K562 (cell line): Measurements from ENCODE around the gene KLK2. TPM values are rescaled to one million over a fixed set of nuclear protein-coding genes. Genes with fewer than 3 reads are reported as not detected.

Experiments used
- ATAC-seq: fragments of 200-7000 bp; cut with Tn5 transposase; 3 replicates; pipeline ENCODE4 v1.9.1; 2020; ENCODE audit warnings: moderate library complexity
- BruUV-seq: library from RNA; stranded (reverse); fragments of 400-500 nt; replicated peaks from 2 replicates; lab custom pipeline; 2021; lab: Mats Ljungman, UMichigan
- CTCF ChIA-PET: fragments of 300-600 bp; formaldehyde crosslinking; extraction: SDS; loops from one replicate; lab custom pipeline; 2021; ENCODE audit warnings: low intra/inter-chr PET ratio; lab: Yijun Ruan, JAX
- POLR2A ChIA-PET: fragments of 300-600, 350-650 bp; sonication (Branson Sonifier 250); formaldehyde crosslinking; extraction: SDS; loops from one replicate; lab custom pipeline; 2021; ENCODE audit warnings: antibody characterized with exemption, inconsistent platforms; lab: Yijun Ruan, JAX
- DNase-seq, 4 experiments: peaks; one replicate each; pipeline versions ENCODE4 v3.0.0 to v3.0.0-alpha.2; 2011 to 2018; ENCODE audit warnings: low spot score in 3 of 4, mixed read lengths in 3 of 4; ENCODE audit errors: extremely low read depth in 1 of 4
- FAIRE-seq: peaks from 2 replicates; lab custom pipeline; 2011; peaks lifted over from hg19 to GRCh38; lab: Jason Lieb, UNC
- H2AFZ ChIP-seq: 2 replicates; pipeline ENCODE4 v1.6.0; 2011; ENCODE audit warnings: low read depth, low read length, control low read depth, inconsistent platforms
- H3K27ac ChIP-seq: fragments of 200-600 bp; 3 replicates; pipeline ENCODE4 v1.8.0; 2011; ENCODE audit warnings: low read depth, mild to moderate bottlenecking, control low read depth, inconsistent platforms, low read length, moderate library complexity, mixed read lengths; ENCODE audit errors: extremely low read depth
- H3K27me3 ChIP-seq, 2 experiments: fragments of 300-600 bp in 1 of 2; 2 replicates in 1 of 2; 3 replicates in 1 of 2; pipeline versions ENCODE4 v1.6.0 to v1.8.0; 2011; ENCODE audit warnings: inconsistent platforms in 2 of 2, low read length in 2 of 2, mild to moderate bottlenecking in 1 of 2, mixed read lengths in 1 of 2, moderate library complexity in 1 of 2; ENCODE audit not compliant: control insufficient read depth in 2 of 2, insufficient read depth in 2 of 2
- H3K36me3 ChIP-seq: fragments of 300-600 bp; 3 replicates; pipeline ENCODE4 v1.8.0; 2011; ENCODE audit warnings: mild to moderate bottlenecking, low read length, inconsistent platforms; ENCODE audit not compliant: control insufficient read depth, insufficient read depth
- H3K4me1 ChIP-seq, 2 experiments: fragments of 200-600 bp in 1 of 2; replicated peaks in 1 of 2; 2 replicates in 1 of 2; 3 replicates in 1 of 2; pipeline versions ENCODE4 v1.5.1 to v1.8.0; 2011; ENCODE audit warnings: inconsistent platforms in 2 of 2, low read length in 2 of 2, mild to moderate bottlenecking in 1 of 2, mixed read lengths in 1 of 2, moderate library complexity in 1 of 2; ENCODE audit not compliant: control insufficient read depth in 2 of 2, insufficient read depth in 2 of 2
- H3K4me2 ChIP-seq: 2 replicates; pipeline ENCODE4 v1.6.1; 2011; ENCODE audit warnings: low read length, control low read depth, inconsistent platforms, mixed read lengths; ENCODE audit not compliant: insufficient read depth
- H3K4me3 ChIP-seq: fragments of 200-600 bp; sonication (generic), shearing (Covaris generic); 2 replicates; pipeline ENCODE4 v1.5.1; 2016; ENCODE audit warnings: control low read depth, inconsistent platforms
- H3K79me2 ChIP-seq: fragments of 200-600 bp; 3 replicates; pipeline ENCODE4 v1.8.0; 2011; ENCODE audit warnings: low read length, inconsistent platforms; ENCODE audit not compliant: control insufficient read depth, insufficient read depth
- H3K9ac ChIP-seq, 2 experiments: 2 replicates each; pipeline versions ENCODE4 v1.6.0 to v1.6.1; 2011; ENCODE audit warnings: low read depth in 2 of 2, low read length in 2 of 2, control low read depth in 1 of 2, inconsistent platforms in 1 of 2, mild to moderate bottlenecking in 1 of 2, mixed read lengths in 1 of 2; ENCODE audit not compliant: insufficient read depth in 1 of 2
- H3K9me1 ChIP-seq: one replicate; pipeline ENCODE4 v1.6.0; 2011; ENCODE audit warnings: inconsistent platforms, mild to moderate bottlenecking, low read length, moderate library complexity; ENCODE audit not compliant: control insufficient read depth, insufficient read depth
- H3K9me3 ChIP-seq: replicated peaks from 2 replicates; pipeline ENCODE4 v1.5.1; 2011; ENCODE audit warnings: low read depth, low read length, inconsistent platforms; ENCODE audit not compliant: control insufficient read depth, insufficient read depth
- H4K20me1 ChIP-seq: replicated peaks from 2 replicates; pipeline ENCODE4 v1.6.1; 2011; ENCODE audit warnings: low read length, inconsistent platforms, mixed read lengths; ENCODE audit not compliant: control insufficient read depth, insufficient read depth
- CREB1 ChIP-seq, 2 experiments: sonication (generic) in 1 of 2; formaldehyde crosslinking in 1 of 2; IDR thresholded peaks; 2 replicates each; pipeline versions ENCODE4 v1.6.1 to v1.8.0; 2012 to 2022; ENCODE audit warnings: inconsistent platforms in 1 of 2, mild to moderate bottlenecking in 1 of 2, missing genetic modification reagents in 1 of 2, moderate library complexity in 1 of 2
- CXXC5 ChIP-seq: fragments of 250-450 bp; sonication (Bioruptor Pico); IDR thresholded peaks from 2 replicates; pipeline ENCODE4 v1.8.0; 2022; ENCODE audit warnings: inconsistent platforms, mild to moderate bottlenecking, moderate library complexity
- HDGF ChIP-seq: fragments of 450-650 bp; IDR thresholded peaks from 2 replicates; pipeline ENCODE4 v1.6.1; 2016
- ILK ChIP-seq: fragments of 450-650 bp; IDR thresholded peaks from 2 replicates; pipeline ENCODE4 v1.6.1; 2016; ENCODE audit warnings: missing genetic modification characterization, low read depth, mild to moderate bottlenecking, missing compliant biosample characterization, moderate library complexity, borderline replicate concordance
- LCOR ChIP-seq: sonication (generic); formaldehyde crosslinking; IDR thresholded peaks from 2 replicates; pipeline ENCODE4 v1.8.0; 2022; ENCODE audit warnings: mild to moderate bottlenecking, missing genetic modification reagents
- NRF1 ChIP-seq, 2 experiments: fragments of 450-650 bp; IDR thresholded peaks in 1 of 2; conservative IDR thresholded peaks in 1 of 2; 2 replicates each; pipeline ENCODE4 v1.6.1; 2014; ENCODE audit warnings: mild to moderate bottlenecking in 2 of 2
- SP1 ChIP-seq: sonication (generic); formaldehyde crosslinking; IDR thresholded peaks from 2 replicates; pipeline ENCODE4 v1.8.1; 2022; ENCODE audit warnings: mild to moderate bottlenecking, missing genetic modification reagents
- SRF ChIP-seq, 2 experiments: fragments of 250-450, 450-650 bp in 1 of 2; sonication (Bioruptor Pico) in 1 of 2; sonication (generic) in 1 of 2; formaldehyde crosslinking; IDR thresholded peaks; 2 replicates each; pipeline versions ENCODE4 v1.5.0 to v1.5.1; 2020 to 2022; ENCODE audit warnings: mild to moderate bottlenecking in 1 of 2, missing genetic modification reagents in 1 of 2
- STAG1 ChIP-seq: sonication (generic); formaldehyde crosslinking; IDR thresholded peaks from 2 replicates; pipeline ENCODE4 v1.5.0; 2020; ENCODE audit warnings: missing genetic modification reagents, borderline replicate concordance
- ZBTB7A ChIP-seq: IDR thresholded peaks from 2 replicates; pipeline ENCODE4 v1.6.1; 2011; ENCODE audit warnings: low read depth, mild to moderate bottlenecking, low read length, moderate library complexity, borderline replicate concordance; ENCODE audit not compliant: control insufficient read depth
- WGBS: fragments of 100-300 bp; shearing (Covaris generic); methylation state at CpG from one replicate; pipeline ENCODE4 v1.1.6; 2016; ENCODE audit warnings: low coverage, mixed read lengths; ENCODE audit not compliant: insufficient coverage; ENCODE audit errors: missing lambda C conversion rate; 5-methylcytosine and 5-hydroxymethylcytosine counted together
- in situ Hi-C: fragments of 300-500 bp; cut with MboI; formaldehyde crosslinking; loops from 4 replicates; pipeline ENCODE4 v1.15.0; 2018; ENCODE audit warnings: inconsistent platforms, mixed read lengths
- intact Hi-C: fragments of 100-400 bp; cut with micrococcal nuclease; formaldehyde crosslinking; loops from 2 replicates; pipeline ENCODE4 v1.14.2; 2022
- polyA plus RNA-seq, 8 experiments: library from polyadenylated mRNA; depleted of rRNA in 4 of 8; stranded (reverse) in 5 of 8; unstranded in 3 of 8; fragments of >200 nt; fragmentation: Nextera tagmentation in 2 of 8; fragmentation: Illumina TruSeq in 1 of 8; extraction: Ambion mirVana in 2 of 8; extraction: Trizol in 1 of 8; gene quantifications; 2 replicates each; pipeline versions ENCODE4 v1.2.1 to v1.2.3, GENCODE V29; 2011 to 2014; ENCODE audit warnings: inconsistent platforms in 1 of 8, missing spikeins in 1 of 8
- total RNA-seq, 7 experiments: library from RNA; depleted of rRNA in 6 of 7; stranded (reverse); fragments of >200 nt in 6 of 7; fragmentation: Illumina TruSeq in 2 of 7; extraction: Trizol in 2 of 7; gene quantifications; 2 replicates each; pipeline versions ENCODE4 v1.2.1 to v1.2.3, GENCODE V29; 2011 to 2021; ENCODE audit warnings: low replicate concordance in 1 of 7
- TF ChIP-seq, protein P1 (sequence below): fragments of 450-650 bp; IDR thresholded peaks from 2 replicates; pipeline ENCODE4 v1.6.1; 2016; ENCODE audit warnings: mild to moderate bottlenecking

The KLK2 gene
- total and polyA plus RNA-seq, 9 of the 15 experiments (the other 6 are each of a cell fraction or from before 2014, with no cell fraction given): 0.11 to 0.47 (median 0.23) TPM; not detected in 1

DNA sequence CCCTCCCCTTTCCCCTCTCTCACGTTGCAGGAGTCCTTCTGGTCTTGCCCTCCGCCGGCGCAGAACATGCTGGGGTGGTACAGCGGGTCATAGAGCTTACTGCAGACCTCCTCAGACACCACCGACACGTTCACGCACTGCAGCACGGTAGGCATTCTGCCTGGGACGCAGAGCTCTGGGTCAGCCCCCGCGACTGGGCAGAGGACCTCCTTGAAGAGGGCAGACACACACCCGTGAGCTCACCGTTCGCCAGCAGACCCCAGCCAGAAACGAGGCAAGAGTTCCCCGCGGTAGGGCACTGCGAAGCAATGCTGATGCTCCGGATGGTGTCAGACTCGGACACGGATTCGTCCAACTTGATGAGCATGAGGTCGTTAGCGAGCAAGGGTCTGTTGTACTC, 35.1 kb downstream of the KLK2 start:
- in situ Hi-C loops: no loop called here

GRCh38 chr19:50909240-50910070, 36.2 kb downstream of the KLK2 start:
- ChIA-PET POLR2A (interaction anchor here (0.5 to 2.0 kb wide), 10 partner anchors 13 to 471 kb away, joined by 3 to 5 read pairs (median 3); no protein-coding TSS in a partner anchor), CTCF (interaction anchor here (0.7 kb wide), 1 partner anchor 13 kb away, joined by 3 read pairs; no protein-coding TSS in a partner anchor)
- Histone ChIP-seq H3K27ac (no peak overlapping the region), H4K20me1 (peaks cover 3% of the 10 kb centered on the region; the same call in 1 of the 2 replicates), H3K4me2 (peak overlapping the region; percentile 56; the same call in 1 of the 2 replicates), H3K9ac (peak overlapping the region in 1 of 2 experiments; percentile 73; a peak in 1 of 4 replicates), H3K9me1 (no peaks in the 10 kb centered on the region), H3K27me3 (peaks cover 24 to 46% of the 10 kb centered on the region in 2 experiments; a peak in 4 of 5 replicates), H3K9me3 (no peaks in the 10 kb centered on the region), H2AFZ (peak overlapping the region; percentile 47; the same call in 1 of the 2 replicates), H3K4me1 (peaks cover 0 to 28% of the 10 kb centered on the region in 2 experiments; a peak in 3 of 5 replicates), H3K4me3 (peak overlapping the region; percentile 19; the same call in 1 of the 2 replicates), H3K36me3 (no peaks in the 10 kb centered on the region), H3K79me2 (no peaks in the 10 kb centered on the region)
- in situ Hi-C loops (loop anchor here (10.0 kb wide), 1 partner anchor 375 kb away; no protein-coding TSS in a partner anchor), intact Hi-C loops (no loop called here)
- peak; percentile 93 to 99 (median 98) for DNase-seq
- 0 out of 2 replicates have a peak, but pooled peaks have one; percentile 18 for TF ChIP-seq ZBTB7A
- peak; percentile 72 for TF ChIP-seq SP1 (CRISPR knock-in tag)
- no peak for TF ChIP-seq CREB1 (IDR thresholded peaks at IDR 0.05)
- TF ChIP-seq CREB1 (CRISPR knock-in tag; IDR thresholded peaks at IDR 0.05): no peak
- peak; percentile 46 to 56; a peak in 3 of 4 replicates for TF ChIP-seq NRF1 (conservative IDR thresholded peaks at IDR 0.05 in 1 of 2, IDR thresholded peaks at IDR 0.05 in 1 of 2)
- TF ChIP-seq HDGF: peak; percentile 77; the same call in 1 of the 2 replicates
- no peak for TF ChIP-seq SRF (CRISPR knock-in tag; IDR thresholded peaks at IDR 0.05)
- 0 out of 2 replicates have a peak, but pooled peaks have one; percentile 16 for TF ChIP-seq CXXC5 (CRISPR knock-in tag)
- 0 out of 2 replicates have a peak, but pooled peaks have one; percentile 44 for TF ChIP-seq LCOR (CRISPR knock-in tag)
- TF ChIP-seq, protein P1, sequence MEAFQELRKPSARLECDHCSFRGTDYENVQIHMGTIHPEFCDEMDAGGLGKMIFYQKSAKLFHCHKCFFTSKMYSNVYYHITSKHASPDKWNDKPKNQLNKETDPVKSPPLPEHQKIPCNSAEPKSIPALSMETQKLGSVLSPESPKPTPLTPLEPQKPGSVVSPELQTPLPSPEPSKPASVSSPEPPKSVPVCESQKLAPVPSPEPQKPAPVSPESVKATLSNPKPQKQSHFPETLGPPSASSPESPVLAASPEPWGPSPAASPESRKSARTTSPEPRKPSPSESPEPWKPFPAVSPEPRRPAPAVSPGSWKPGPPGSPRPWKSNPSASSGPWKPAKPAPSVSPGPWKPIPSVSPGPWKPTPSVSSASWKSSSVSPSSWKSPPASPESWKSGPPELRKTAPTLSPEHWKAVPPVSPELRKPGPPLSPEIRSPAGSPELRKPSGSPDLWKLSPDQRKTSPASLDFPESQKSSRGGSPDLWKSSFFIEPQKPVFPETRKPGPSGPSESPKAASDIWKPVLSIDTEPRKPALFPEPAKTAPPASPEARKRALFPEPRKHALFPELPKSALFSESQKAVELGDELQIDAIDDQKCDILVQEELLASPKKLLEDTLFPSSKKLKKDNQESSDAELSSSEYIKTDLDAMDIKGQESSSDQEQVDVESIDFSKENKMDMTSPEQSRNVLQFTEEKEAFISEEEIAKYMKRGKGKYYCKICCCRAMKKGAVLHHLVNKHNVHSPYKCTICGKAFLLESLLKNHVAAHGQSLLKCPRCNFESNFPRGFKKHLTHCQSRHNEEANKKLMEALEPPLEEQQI: no peak
- FAIRE-seq: peak; percentile 93
- ATAC-seq: peak; percentile 99
- WGBS: 5% methylated on average over 31 of the region's 36 CpGs
- BruUV-seq: no TSS peak

More for the DNA sequence above, 35.1 kb downstream of the KLK2 start:
- DNase-seq: no peak
- POLR2A ChIA-PET: interaction anchor here (2.0 kb wide), 1 partner anchor 105 kb away, joined by 5 read pairs; no protein-coding TSS in a partner anchor
- H3K9ac ChIP-seq: peak overlapping the region in 1 of 2 experiments; percentile 58; a peak in 1 of 4 replicates
- H3K4me3 ChIP-seq: no peak overlapping the region
- no peaks in the 10 kb centered on the region for H3K9me3 ChIP-seq
- H3K27ac ChIP-seq: no peak overlapping the region
- 0 out of 2 replicates have a peak, but pooled peaks have one; percentile 16 for TF ChIP-seq STAG1
- no peak for TF ChIP-seq ILK (tag)
- H4K20me1 ChIP-seq: peaks cover 3% of the 10 kb centered on the region; the same call in 1 of the 2 replicates
- peaks cover 24 to 42% of the 10 kb centered on the region in 2 experiments; a peak in 4 of 5 replicates for H3K27me3 ChIP-seq
- no peaks in the 10 kb centered on the region for H3K9me1 ChIP-seq
- FAIRE-seq: no peak
- intact Hi-C loops: no loop called here
- whole genome bisulfite sequencing: 41% methylated on average over 25 of the region's 25 CpGs
- BruUV-seq: no TSS peak
- CTCF ChIA-PET: no interaction called here
- ATAC-seq: no peak
- no peaks in the 10 kb centered on the region for H3K36me3 ChIP-seq
- H2AFZ ChIP-seq: no peak overlapping the region
- H3K4me1 ChIP-seq: peaks cover 0 to 28% of the 10 kb centered on the region in 2 experiments; a peak in 3 of 5 replicates
- H3K79me2 ChIP-seq: no peaks in the 10 kb centered on the region
- no peak overlapping the region for H3K4me2 ChIP-seq
